T-helper 1 cell treated with Interleukin-12 subunit alpha and Interleukin-12 subunit beta and Interleukin-4 antibody, amounts not matched to agents 30 ng/mL and 1 ng/mL, for 36 hours (primary cell): ENCODE measurements around the gene PITPNM3. TPM values are rescaled to one million over a fixed set of nuclear protein-coding genes. Genes with fewer than 3 reads are reported as not detected.

Source experiments
- intact Hi-C: fragments of 100-400 bp; cut with micrococcal nuclease; formaldehyde crosslinking; loops from one replicate; pipeline ENCODE4 v1.15.1; 2024
- total RNA-seq: library from RNA; stranded (reverse); gene quantifications from 2 replicates; pipeline ENCODE4 v1.2.3, GENCODE V29; 2022

PITPNM3 gene
- total RNA-seq, 1 donor from 2014 or later, result 0.83 TPM

DNA sequence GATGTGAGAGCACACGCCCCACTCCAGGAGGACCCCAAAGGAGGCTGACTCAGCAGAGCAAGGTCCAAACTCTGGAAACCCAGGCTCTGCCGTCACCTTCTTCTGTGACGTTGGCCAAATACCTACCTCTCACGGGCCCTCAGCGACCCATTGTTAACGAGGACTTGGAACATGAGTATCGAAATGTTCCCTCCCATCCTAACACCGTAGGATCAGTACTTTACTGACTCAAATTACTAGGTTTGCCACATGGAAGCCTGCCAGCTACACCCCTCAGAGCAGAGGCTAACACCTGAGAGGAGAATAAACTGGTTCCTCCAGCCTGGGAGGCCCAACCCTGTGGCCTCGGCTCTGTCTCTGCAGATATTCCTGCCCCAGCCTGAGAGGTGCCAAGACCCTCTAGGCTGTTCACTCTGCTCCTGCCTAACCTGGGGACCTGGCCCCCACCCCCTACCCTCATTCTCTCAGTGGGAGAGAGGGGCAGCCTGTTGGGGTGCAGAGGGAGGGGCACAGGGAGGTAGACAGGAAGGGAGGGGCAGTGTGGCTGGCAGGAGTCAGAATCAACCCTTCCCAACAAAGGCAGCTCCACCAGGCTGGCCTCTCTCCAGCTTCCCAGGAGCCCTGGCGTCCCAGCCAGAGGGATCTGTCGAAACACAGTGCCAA is 4.4 kb downstream of the PITPNM3 start:
- intact Hi-C loops, result no loop called here

GRCh38 chr17:6551356-6551755 is 5.0 kb downstream of the PITPNM3 start:
- intact Hi-C loops, result no loop called here

GRCh38 chr17:6549384-6550036 is 6.8 kb downstream of the PITPNM3 start:
- intact Hi-C loops, result no loop called here

DNA sequence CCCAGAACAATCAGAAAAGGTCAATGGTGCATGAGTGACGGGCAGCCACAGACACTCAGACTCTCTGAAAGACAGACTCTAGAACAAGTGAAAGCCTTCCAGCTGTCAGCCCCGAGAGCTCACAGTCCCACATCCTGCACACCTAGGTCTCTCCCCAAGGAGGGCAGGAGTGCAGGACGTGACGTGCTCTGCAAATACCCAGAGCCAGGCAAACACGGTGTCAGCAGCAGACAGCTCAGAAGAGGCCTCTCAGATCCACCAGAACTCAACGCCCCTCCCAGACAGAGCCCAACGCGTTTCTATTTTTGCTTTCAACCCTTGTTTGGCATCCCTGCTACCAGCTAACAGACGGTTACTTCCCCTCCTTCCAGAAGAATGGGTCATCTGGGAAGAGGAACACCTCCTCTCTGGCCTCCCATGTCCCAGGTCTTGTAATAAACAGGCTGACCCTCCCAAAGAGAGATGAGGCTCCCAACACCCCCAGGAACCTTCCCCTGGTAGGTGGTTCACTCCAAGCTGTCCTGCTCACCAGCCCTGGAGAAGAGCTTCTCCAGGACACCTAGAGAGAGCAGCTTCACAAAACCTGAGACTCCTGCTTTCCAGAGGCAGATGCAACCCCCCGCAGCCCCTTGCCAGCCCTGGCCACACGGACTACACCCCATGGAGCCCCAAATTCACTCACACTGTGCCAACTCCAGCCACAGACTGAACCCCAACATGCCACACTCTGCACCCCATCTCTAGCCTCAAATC is 7.6 kb downstream of the PITPNM3 start:
- intact Hi-C loops, result no loop called here

DNA sequence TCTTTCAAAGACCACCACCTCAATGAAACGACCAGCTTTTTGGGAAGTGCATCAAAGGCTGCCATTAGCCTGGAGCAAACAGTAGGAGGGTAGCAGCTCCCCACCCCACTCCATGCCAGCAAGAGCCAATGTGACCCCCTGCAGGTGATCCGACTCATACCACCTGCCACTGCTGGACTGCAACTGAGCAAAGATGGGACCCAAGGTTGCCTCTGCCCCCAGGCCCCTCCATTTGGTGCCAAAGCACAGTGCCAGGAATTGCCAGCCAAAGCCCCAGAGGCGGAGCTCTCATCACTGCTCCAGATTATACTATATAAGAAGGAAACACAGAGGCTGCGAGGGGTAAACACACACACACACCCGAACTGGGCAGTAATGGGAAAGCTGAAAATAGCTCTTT is 8.3 kb downstream of the PITPNM3 start:
- intact Hi-C loops, result no loop called here

DNA sequence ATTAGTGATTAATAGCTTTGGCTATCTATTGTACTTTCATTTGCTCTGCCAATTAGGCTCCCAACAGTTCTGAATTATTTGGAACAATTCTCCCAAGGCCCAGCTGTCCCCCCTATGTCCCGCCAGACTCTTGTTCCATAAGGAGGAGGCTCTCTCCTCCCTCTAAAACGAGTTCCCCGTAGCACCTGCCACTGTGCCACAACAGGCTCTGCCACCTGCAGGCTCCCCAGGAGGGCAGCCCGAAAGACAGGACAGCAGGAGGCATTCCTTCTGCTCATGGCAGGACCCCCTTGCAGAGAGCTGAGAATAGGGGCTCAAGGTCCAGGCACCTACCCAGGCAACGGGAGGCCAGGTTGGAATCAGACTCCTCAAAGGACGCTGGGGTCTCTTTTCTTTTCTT is 9.0 kb downstream of the PITPNM3 start:
- intact Hi-C loops, result no loop called here

DNA sequence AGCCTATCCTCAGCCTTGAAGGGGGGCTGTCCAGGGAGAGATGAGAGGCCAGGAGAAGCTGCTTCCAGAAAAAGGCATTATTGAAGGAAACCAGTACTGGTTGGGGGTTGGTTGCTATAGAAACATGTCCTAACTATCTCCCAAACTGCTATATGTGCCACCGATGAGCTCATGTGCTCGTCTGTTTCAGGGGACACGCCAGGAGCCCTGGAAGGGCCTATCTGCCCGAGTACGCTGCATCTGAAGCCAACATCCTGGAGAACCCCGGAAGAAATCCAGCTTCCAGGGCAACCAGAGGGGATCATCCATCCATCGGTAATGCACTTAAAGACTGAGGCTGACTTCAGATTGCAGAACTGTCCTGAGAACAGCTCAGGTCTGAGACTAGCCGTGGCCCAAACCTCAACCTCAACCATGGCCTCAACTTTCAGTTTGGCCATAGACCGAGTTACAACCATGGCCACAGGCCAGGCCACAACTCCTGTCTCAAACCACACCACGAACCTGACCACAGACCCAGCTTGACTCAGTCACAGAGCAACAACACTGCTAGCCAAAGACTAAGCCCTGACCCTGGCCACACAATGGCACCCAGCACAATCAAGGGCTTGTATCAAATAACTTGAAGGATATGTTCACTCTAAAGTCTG is 10.2 kb downstream of the PITPNM3 start:
- intact Hi-C loops, result no loop called here

GRCh38 chr17:6545291-6545690 is 11.1 kb downstream of the PITPNM3 start:
- intact Hi-C loops, result no loop called here

- intact Hi-C loops, result no loop called here
Observed at GRCh38 chr17:6544011-6544370, 12.4 kb downstream of the PITPNM3 start.

DNA sequence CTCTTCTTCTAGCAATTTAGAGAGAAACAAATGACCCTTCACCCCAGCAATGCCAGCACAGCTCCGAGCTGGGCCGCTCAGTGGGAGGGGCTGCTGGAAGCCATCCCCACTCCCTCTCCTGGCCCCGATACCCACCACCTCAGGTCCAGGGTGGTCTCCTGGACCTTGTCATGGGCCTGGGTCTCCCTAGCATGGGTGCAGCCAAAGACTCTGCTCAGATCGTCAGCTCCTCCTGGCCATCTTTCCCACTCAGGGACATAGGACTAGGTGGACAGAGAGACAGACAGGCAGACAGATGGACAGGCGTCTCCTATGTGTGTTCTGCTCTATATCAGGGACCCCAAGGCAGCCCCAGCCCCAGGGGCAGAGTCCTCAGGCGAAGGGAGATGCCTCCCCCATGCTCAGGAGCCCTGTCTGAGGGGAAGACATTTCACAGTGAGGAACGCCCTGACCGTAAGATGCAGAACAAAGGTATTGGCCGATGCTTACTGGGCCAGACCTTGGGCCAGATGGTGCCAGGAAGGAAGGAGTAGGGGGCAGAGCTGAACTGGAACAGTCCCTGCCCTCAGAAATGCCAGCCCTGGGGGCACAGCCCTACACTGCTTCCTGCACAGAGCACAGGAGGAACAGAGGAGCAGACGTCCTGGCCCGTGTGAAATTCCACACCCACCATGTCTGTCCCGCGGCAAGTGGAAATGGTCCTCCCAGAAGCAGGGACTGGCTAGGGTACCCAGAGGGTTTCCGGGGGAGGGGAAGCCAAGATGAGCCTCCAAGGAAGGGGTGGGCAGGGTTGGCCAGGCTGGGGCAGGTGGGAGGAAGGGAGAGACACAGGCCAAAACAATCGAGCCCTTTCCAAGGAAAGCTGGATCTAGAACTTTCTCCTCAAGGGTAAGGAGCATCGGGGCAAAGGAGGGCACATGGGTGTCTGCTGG is 13.0 kb downstream of the PITPNM3 start:
- intact Hi-C loops, result no loop called here

GRCh38 chr17:6542577-6542976 is 13.8 kb downstream of the PITPNM3 start:
- intact Hi-C loops, result no loop called here

DNA sequence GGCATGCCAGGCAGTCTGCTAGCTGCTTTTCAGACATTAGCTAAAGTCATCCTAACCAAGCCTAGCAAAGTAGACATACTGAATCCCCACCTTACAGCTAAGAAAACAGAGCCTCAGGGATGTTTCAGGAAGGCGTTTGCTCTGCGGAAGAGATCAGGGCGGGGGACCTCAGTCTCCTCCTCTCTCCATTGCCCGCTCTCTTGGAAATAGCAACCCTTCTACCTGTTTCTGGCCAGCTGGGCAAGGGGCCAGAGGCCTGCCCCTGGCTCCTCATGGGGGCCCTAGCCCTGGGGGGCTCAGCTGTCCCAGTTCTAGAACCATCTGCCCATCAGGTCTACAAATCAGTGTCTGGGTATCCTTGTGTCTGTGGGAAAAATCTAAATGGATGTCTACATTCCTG is 14.5 kb downstream of the PITPNM3 start:
- intact Hi-C loops, result no loop called here

DNA sequence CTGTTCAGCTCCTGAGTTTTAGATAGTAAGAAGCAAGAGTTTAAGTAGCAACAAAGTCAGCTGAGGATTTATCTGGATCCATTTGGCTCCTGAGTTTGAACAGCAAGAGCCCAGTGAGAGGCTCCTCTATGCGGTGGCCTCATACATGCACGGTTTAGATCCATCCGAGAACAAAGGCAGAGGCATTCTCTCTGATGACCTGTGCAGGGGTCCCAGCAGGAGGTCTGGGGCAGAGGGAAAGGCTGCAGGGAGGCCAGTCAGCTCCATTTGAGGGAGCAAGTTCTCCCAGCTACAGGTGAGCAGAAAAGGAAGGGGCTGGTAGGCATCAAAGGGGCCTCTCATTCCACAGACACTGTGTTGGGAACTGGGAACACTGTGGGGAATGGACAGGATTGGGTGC is 16.5 kb downstream of the PITPNM3 start:
- intact Hi-C loops, result no loop called here

- intact Hi-C loops, result no loop called here
Observed at GRCh38 chr17:6536566-6537065, 19.7 kb downstream of the PITPNM3 start.

- intact Hi-C loops, result no loop called here
Observed at GRCh38 chr17:6536053-6536452, 20.3 kb downstream of the PITPNM3 start.

DNA sequence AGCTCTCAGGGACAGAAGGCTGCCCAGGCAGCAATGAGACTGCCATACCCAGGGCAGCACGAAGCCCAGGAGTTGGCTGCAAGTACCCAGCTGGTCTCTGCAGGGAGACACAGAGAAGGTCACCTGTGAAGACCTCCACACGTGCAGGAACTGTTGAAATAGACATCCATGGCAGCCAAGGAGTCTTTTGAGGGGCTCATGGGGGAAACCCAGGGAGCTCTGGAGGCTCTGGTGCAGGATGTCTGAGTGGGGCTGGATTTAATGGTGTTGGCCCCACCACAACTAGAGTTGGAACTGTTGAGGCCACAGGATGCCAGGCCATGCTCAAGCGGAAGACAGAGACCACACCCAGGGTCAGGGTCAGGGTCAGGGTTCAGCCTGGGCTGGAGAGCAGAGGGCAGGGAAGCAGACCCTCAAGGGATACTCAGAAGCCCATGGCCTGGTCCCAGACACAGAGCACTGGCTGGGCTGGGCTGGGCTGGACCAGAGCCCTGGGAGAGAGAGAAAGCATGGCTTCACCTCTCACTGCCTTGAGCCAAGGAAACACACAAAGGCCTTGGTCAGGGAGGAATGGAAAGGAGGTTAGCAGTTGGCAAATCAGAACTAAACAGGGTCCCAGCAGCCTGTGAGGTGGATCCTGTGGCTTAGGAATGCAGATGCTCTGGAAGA is 21.4 kb downstream of the PITPNM3 start:
- intact Hi-C loops, result no loop called here

GRCh38 chr17:6532441-6532885 is 23.9 kb downstream of the PITPNM3 start:
- intact Hi-C loops, result no loop called here

GRCh38 chr17:6531575-6531974 is 24.8 kb downstream of the PITPNM3 start:
- intact Hi-C loops, result no loop called here

DNA sequence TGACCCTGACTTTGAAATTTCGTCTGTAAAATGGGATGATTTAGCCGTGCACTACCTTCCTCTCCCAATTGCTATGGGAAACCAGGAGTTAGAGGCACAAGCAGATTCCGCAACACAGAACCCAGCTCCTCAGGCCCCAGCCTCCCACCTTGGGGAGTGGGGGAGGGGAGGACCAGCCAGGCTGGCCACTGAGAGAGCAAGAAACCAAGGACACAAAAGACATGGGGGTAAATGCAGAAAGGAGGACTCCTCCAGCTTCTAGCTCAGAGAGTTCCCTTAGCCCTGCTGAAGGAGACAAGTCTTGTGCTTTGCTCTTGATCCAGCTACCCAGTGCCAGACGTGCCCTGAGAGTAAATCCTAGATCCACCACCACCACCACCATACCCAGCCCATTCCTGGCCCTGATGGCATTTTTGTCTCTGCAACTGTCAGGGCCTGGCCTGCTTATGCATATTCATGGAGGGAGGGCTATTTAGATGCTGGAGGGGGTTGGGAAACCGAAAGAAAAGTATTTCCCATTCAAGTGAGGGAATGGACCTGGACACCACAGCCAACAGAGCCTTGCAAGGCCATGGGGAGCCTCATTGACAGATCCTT is 25.9 kb downstream of the PITPNM3 start:
- intact Hi-C loops, result no loop called here

- intact Hi-C loops, result no loop called here
Observed at GRCh38 chr17:6528557-6528956, 27.8 kb downstream of the PITPNM3 start.
